DMS79 treated with DMSO at 0.1 percent for 48 hours (cell line): ENCODE measurements around the gene KCNMB1.
"Not testable (repeated sequence)": the region's sequence is repeated elsewhere in the genome, so short reads cannot be mapped to it uniquely, and the experiment has no call there.

Source experiments
- DNase-seq: peaks from one replicate; lab custom pipeline; 2025; lab: John Stamatoyannopoulos, UW

The KCNMB1 gene

DNA sequence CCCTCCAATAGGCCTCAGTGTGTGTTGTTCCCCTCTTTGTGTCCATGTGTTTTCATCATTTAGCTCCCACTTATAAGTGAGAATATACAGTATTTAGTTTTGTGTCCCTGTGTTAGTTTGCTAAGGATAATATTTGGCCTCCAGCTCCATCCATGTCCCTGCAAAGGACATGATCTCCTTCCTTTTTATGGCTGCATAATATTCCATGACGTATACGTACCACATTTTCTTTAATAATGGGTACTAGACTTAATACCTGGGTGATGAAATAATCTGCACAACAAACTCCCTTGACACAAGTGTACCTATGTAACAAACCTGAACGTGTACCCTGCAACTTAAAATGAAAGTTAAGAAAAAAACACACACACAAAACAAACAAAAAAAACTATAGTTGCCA is 12.6 kb downstream of the KCNMB1 start:
- not testable (repeated sequence) for DNase-seq

DNA sequence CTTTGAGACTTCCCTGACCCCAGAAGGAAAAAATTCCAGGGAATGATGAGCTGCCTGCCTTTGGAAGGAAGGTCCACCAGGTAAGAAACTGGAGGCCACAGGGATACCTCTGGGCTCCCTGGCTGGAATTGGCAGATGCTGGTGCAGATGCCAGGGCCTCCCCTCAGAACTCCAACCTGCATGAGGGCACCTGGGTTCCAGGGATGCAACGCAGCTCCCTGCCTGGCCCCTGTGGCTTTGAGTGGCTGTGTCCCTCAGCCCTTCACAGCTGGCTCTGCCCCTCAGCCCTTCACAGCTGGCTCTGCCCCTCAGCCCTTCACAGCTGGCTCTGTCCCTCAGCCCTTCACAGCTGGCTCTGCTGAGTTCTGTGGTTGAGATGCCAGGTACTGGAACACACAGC is 13.9 kb downstream of the KCNMB1 start:
- no peak for DNase-seq

DNA sequence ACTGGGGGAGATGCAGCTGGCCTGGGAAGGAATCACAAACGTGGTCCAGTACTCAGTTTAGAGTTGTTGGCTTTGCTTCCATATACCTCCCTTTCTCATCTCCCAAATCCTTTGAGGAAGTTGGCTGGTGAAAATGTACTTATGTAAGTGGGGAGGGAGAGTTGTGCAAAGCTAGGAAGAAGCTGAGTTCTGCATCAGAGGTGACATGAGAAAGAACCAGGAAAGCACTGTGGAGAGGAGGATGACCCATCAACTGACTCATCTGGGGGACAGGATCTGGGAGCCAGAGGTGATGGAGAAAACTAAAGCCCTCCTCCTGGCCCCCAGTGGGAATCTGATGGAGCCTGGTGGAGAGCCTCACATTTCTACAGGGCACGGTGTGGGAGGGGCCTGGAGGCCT is 16.2 kb downstream of the KCNMB1 start:
- no peak for DNase-seq

DNA sequence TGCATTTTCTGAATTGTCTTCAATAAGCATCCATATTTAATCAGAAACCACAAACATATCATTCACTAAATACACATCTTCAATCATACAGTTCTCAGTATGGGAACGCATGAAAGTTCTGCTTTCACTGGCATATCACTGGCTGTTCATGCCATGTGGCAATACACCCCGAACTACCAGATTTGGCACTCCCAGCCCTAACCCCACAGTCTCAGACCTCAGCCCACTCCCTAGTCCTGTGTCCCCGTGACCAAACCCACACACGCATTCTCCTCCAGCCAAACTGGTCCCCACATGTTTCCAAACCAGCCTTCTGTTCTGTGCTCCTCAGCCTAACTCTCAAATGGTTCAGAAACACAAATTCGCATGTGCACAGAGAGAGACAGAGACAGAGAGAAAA is 20.6 kb downstream of the KCNMB1 start:
- no peak for DNase-seq

DNA sequence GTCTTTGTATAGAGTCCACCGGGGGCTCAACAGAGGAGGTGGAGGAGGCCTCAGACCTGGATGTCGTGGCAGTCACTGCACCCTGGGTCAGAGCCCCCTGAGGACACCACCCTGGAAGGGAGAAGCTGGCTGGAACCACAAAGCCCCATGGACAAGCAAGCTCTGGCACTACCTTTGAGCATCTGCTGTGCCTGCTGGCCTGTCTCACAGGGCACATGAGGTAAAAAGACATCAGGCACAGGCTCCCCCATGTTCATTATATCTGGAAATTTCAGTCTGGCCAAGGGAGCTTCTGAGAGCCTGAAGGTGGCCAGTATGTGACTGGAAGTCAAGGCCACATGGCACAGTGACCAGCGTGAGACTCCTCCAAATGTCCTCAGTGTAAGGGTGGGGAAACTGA is 22.9 kb downstream of the KCNMB1 start:
- DNase-seq: no peak

- DNase-seq: no peak
These were observed 23.3 kb downstream of the KCNMB1 start for GRCh38 chr5:170365831-170366230.

GRCh38 chr5:170365011-170365410 is 24.2 kb downstream of the KCNMB1 start:
- no peak for DNase-seq

DNA sequence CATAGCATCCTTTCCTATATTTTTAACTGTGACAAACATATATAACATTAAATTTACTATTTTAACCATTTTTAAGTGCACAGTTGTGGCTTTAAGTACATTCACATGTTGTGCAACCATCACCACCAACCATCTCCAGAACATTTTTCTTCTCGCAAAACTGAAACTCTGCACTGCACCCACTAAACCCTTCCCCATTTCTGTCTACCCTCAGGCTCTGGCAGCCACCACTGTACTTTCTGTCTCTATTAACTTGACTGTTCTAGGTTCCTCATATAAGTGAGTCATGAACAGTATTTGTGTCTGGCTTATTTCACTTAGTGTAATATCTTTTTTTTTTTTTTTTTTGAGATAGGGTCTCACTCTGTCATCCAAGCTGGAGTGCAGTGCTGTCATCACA is 25.5 kb downstream of the KCNMB1 start:
- DNase-seq: no peak

- DNase-seq: no peak
These were observed 26.5 kb downstream of the KCNMB1 start for GRCh38 chr5:170362656-170363055.

- DNase-seq: no peak
These were observed 27.1 kb downstream of the KCNMB1 start for GRCh38 chr5:170362102-170362501.

GRCh38 chr5:170361616-170362015 is 27.6 kb downstream of the KCNMB1 start:
- no peak for DNase-seq

DNA sequence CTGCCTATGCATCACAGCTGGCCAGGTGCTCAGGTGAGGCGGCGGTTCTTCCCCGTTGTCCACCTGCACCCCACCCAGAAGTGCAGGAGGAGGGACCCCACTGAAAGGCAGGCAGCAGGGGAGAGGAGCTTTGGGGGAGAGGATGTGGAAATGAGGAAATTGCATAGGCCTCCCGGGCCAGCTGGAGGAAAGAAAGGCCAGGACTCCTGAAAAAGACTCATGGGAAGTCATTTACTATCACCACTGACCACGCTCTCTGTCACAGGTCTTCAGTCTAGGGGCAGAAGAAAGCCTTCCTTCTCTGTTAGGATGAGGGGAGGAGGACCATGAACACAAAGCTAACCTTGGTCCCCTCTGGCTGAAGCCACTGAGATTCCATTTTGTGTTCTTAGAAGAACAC is 28.1 kb downstream of the KCNMB1 start:
- no peak for DNase-seq

DNA sequence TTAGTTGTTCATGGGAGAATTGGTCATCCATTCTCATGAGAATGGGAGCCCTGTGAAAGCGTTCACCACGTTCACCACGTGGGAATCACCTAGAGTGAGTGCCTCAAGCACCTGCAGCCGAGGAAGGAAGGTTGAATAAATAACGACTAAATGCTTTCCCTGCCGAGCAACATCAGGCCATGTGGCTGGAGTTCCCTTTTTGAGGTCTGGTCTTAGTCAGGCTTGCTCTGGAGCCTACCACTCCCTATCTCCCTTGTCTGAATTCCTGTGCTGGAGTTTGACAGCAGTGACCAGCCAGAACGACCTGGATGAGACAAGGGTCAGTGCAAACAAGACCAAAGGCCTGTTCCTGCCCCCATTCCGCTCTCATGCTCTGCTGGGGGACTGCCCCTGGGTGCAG is 28.5 kb downstream of the KCNMB1 start:
- DNase-seq: no peak

GRCh38 chr5:170357955-170358444 is 31.2 kb downstream of the KCNMB1 start:
- DNase-seq: no peak

- DNase-seq: peak; percentile 8
These were observed 33.5 kb downstream of the KCNMB1 start for GRCh38 chr5:170355601-170356098.

GRCh38 chr5:170353961-170354360 is 35.2 kb downstream of the KCNMB1 start:
- peak; percentile 59 for DNase-seq

DNA sequence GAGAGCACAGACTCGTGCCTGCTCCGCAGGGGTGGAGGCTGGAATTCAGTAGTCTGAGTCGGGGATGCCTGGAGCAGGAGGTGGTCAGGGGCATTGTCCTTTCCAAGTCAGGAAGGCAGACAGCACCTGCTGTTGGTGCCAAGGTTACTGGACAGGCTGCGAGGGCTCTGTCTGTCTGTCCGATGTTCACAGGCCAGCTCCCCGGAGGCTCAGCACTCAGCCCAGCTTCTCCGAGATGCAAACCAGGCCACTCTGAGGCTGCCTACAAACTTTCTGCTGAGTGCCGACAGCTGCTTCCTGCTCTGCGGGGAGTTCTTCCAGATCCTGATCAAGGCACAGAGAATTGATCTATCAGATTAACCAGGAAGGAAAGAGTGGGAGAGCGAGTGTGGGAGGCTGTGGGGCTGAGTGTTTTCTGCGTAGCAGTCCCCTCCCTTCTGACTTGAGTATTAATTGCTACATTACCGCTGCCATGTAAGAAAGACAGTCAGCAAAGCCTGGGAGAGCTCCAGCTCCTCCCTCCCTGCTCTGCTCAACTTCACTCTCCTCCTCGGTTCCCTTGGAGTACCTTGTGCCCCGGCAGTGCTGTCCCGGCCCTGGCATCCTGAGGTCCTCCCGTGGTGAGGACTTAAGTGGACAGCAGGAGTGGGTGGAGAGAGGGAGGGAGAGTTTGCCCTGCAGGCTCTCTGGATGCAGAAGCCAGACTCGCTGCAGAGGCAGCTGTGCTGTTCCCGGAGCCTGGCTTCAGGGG is 36.0 kb downstream of the KCNMB1 start:
- DNase-seq: no peak

- no peak for DNase-seq
These were observed 41.0 kb downstream of the KCNMB1 start for GRCh38 chr5:170348137-170348633.

GRCh38 chr5:170347022-170347567 is 42.1 kb downstream of the KCNMB1 start:
- no peak for DNase-seq

GRCh38 chr5:170345971-170346370 is 43.2 kb downstream of the KCNMB1 start:
- DNase-seq: no peak

GRCh38 chr5:170343177-170343576 is 46.0 kb downstream of the KCNMB1 start:
- no peak for DNase-seq

DNA sequence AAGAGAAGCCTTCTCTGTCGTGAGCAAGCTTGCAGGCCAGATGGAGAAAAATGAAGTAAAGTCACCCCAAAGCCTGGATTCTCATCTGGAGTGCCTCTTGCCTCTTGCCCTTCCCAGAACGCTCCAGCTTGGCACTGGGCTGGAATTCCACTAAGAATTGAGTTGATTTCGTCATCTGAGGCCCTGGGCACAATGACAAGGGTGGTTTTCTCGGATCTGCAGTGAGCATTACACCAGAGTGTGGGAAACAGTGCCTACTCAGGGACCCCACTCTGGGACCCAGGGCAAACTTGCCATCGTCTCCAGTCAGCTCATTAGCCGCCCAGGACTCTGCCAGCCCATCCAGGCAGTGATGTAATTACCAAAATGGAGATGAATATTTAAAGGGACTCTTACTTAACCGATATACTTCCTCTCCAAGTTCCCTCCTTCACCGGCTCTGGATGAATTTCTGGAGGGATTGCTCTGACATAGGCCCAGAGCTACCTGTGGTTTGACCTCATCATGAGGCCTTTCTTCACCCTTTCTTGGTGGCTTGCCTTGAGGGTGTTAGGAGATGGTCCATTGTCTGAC is 46.9 kb downstream of the KCNMB1 start:
- DNase-seq: no peak

DNA sequence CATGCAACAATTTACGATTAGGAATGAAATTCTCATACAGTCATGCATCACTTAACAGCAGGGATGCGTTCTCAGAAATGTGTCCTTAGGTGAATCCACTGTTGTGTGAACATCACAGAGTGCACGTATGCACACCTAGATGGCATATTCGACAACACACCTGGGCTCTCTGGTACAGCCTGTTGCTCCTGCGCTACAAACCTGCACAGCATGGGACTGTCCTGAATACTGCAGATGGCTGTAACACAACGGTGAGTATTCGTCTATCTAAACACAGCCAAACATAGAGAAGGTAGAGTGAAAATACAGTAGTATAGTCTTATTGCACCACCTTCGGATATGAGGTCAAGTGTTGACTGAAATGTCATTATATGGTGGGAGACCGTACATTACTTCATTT is 47.6 kb downstream of the KCNMB1 start:
- DNase-seq: no peak
